Naive thymus-derived CD4-positive, alpha-beta T cell (primary cell): ENCODE data around the gene USP6NL. TPM values are rescaled to one million over a fixed set of nuclear protein-coding genes. Genes with fewer than 3 reads are reported as not detected.

Experiments
- ATAC-seq: fragments of 150-1000 bp; cut with Tn5 transposase; 2 replicates; pipeline ENCODE4 v1.10.0; 2021; ENCODE audit warnings: mild to moderate bottlenecking, moderate library complexity
- CTCF ChIA-PET: fragments of 350-600 bp; sonication (Branson Sonifier 250); formaldehyde crosslinking; loops from one replicate; lab custom pipeline; 2021; ENCODE audit warnings: antibody characterized with exemption; lab: Charles Lee
- POLR2A ChIA-PET: fragments of 350-600 bp; sonication (Branson Sonifier 250); formaldehyde crosslinking; loops from one replicate; lab custom pipeline; 2021; ENCODE audit warnings: antibody characterized with exemption, inconsistent platforms; lab: Charles Lee
- DNase-seq, 9 donors: peaks; one replicate each; pipeline versions ENCODE4 v3.0.0 to v3.0.0-alpha.2; 2020 to 2022; ENCODE audit warnings: mixed read lengths in 1 of 9
- H3K27ac ChIP-seq: one replicate; pipeline ENCODE4 v1.7.0; 2013; ENCODE audit warnings: mild to moderate bottlenecking, low read depth, low read length, moderate library complexity
- H3K27me3 ChIP-seq, 2 donors: one replicate each; pipeline ENCODE4 v1.7.0; 2013; ENCODE audit warnings: low read length in 2 of 2, mild to moderate bottlenecking in 2 of 2, moderate library complexity in 2 of 2; ENCODE audit not compliant: control insufficient read depth in 2 of 2, insufficient read depth in 2 of 2
- H3K36me3 ChIP-seq, 3 experiments: 1 replicate in 2 of 3; 2 replicates in 1 of 3; pipeline ENCODE4 v1.7.0; 2013; ENCODE audit warnings: low read length in 3 of 3, mild to moderate bottlenecking in 3 of 3, moderate library complexity in 1 of 3; ENCODE audit not compliant: insufficient read depth in 3 of 3, control insufficient read depth in 2 of 3
- H3K4me1 ChIP-seq, 2 donors: one replicate each; pipeline ENCODE4 v1.7.0; 2013; ENCODE audit warnings: low read length in 2 of 2, mild to moderate bottlenecking in 2 of 2, moderate library complexity in 1 of 2; ENCODE audit not compliant: control insufficient read depth in 2 of 2, insufficient read depth in 2 of 2
- H3K4me3 ChIP-seq: 2 replicates; pipeline ENCODE4 v1.7.0; 2013; ENCODE audit warnings: mild to moderate bottlenecking, low read length
- H3K9me3 ChIP-seq, 3 experiments: 1 replicate in 2 of 3; 2 replicates in 1 of 3; pipeline ENCODE4 v1.7.0; 2013; ENCODE audit warnings: low read length in 3 of 3; ENCODE audit not compliant: control insufficient read depth in 2 of 3
- H3K27ac Mint-ChIP-seq, 9 donors: one replicate each; pipeline ENCODE4 v1.8.0; 2020 to 2022; ENCODE audit warnings: mixed read lengths in 9 of 9, mild to moderate bottlenecking in 8 of 9, moderate library complexity in 5 of 9, inconsistent platforms in 2 of 9
- H3K27me3 Mint-ChIP-seq, 5 donors: one replicate each; pipeline ENCODE4 v1.8.0; 2021 to 2022; ENCODE audit warnings: mixed read lengths in 5 of 5, mild to moderate bottlenecking in 1 of 5
- H3K36me3 Mint-ChIP-seq, 5 donors: one replicate each; pipeline ENCODE4 v1.8.0; 2020 to 2022; ENCODE audit warnings: mixed read lengths in 5 of 5, mild to moderate bottlenecking in 3 of 5, inconsistent platforms in 1 of 5
- H3K4me1 Mint-ChIP-seq, 7 donors: one replicate each; pipeline ENCODE4 v1.8.0; 2020 to 2022; ENCODE audit warnings: mixed read lengths in 7 of 7, mild to moderate bottlenecking in 3 of 7, inconsistent platforms in 1 of 7
- H3K4me3 Mint-ChIP-seq, 10 donors: one replicate each; pipeline ENCODE4 v1.8.0; 2020 to 2022; ENCODE audit warnings: mild to moderate bottlenecking in 10 of 10, mixed read lengths in 10 of 10, moderate library complexity in 6 of 10, inconsistent platforms in 2 of 10
- H3K9me3 Mint-ChIP-seq, 11 donors: one replicate each; pipeline ENCODE4 v1.8.0; 2020 to 2022; ENCODE audit warnings: mixed read lengths in 11 of 11, mild to moderate bottlenecking in 4 of 11, inconsistent platforms in 1 of 11, moderate library complexity in 1 of 11
- intact Hi-C, 2 donors: fragments of 100-400 bp; cut with micrococcal nuclease; formaldehyde crosslinking; loops; one replicate each; pipeline ENCODE4 v1.15.1; 2023
- polyA plus RNA-seq, 2 donors: library from polyadenylated mRNA; unstranded; fragments of 300-500 nt; fragmentation: Illumina TruSeq; gene quantifications; one replicate each; pipeline ENCODE4 v1.2.3, GENCODE V29; 2021
- total RNA-seq, 6 experiments: library from RNA in 5 of 6; stranded (reverse) in 5 of 6; gene quantifications; 1 replicate in 5 of 6; 2 replicates in 1 of 6; pipeline ENCODE4 v1.2.3 and lab custom pipeline; 2021 to 2026

The USP6NL gene
- total and polyA plus RNA-seq, 7 experiments from 2014 or later = 0.70 to 6.6 (median 4.6) TPM

- H3K9me3 Mint-ChIP-seq = peaks cover 0 to 2% (median 0%) of the 10 kb centered on the region in 11 donors
- no peak overlapping the region for H3K4me3 Mint-ChIP-seq
- H3K27ac ChIP-seq = no peak overlapping the region
- H3K27ac Mint-ChIP-seq = no peak overlapping the region
- intact Hi-C loops = no loop called here
- no peak overlapping the region for H3K4me3 ChIP-seq
- H3K36me3 Mint-ChIP-seq = no peaks in the 10 kb centered on the region
- CTCF ChIA-PET = interaction anchor here (0.8 kb wide), 1 partner anchor 15 kb away, joined by 3 read pairs; no protein-coding TSS in a partner anchor
- POLR2A ChIA-PET = no interaction called here
- ATAC-seq (no peak), DNase-seq (no peak)
- peaks cover 0 to 11% (median 9%) of the 10 kb centered on the region in 5 donors for H3K27me3 Mint-ChIP-seq
- no peaks in the 10 kb centered on the region for H3K4me1 ChIP-seq
- no peaks in the 10 kb centered on the region for H3K27me3 ChIP-seq
- H3K36me3 ChIP-seq = no peaks in the 10 kb centered on the region
- H3K4me1 Mint-ChIP-seq = peaks cover 0 to 7% (median 0%) of the 10 kb centered on the region in 7 donors
- H3K9me3 ChIP-seq = no peaks in the 10 kb centered on the region
These were observed 35.0 kb upstream of the USP6NL start for GRCh38 chr10:11646450-11646849.

- H3K27ac Mint-ChIP-seq = no peak overlapping the region
- POLR2A ChIA-PET = no interaction called here
- Histone ChIP-seq H3K27ac (no peak overlapping the region), H3K9me3 (no peaks in the 10 kb centered on the region), H3K4me3 (no peak overlapping the region), H3K36me3 (no peaks in the 10 kb centered on the region), H3K4me1 (no peaks in the 10 kb centered on the region), H3K27me3 (no peaks in the 10 kb centered on the region)
- DNase-seq (no peak), ATAC-seq (no peak)
- H3K36me3 Mint-ChIP-seq = no peaks in the 10 kb centered on the region
- CTCF ChIA-PET = no interaction called here
- H3K9me3 Mint-ChIP-seq = peaks cover 0 to 2% (median 0%) of the 10 kb centered on the region in 11 donors
- no peak overlapping the region for H3K4me3 Mint-ChIP-seq
- intact Hi-C loops = no loop called here
- peaks cover 0 to 25% (median 11%) of the 10 kb centered on the region in 5 donors for H3K27me3 Mint-ChIP-seq
- peaks cover 0 to 5% (median 0%) of the 10 kb centered on the region in 7 donors for H3K4me1 Mint-ChIP-seq
These were observed 31.6 kb upstream of the USP6NL start for GRCh38 chr10:11643039-11643438.

GRCh38 chr10:11642566-11642965 lies 31.1 kb upstream of the USP6NL start:
- Histone ChIP-seq H3K27ac (no peak overlapping the region), H3K27me3 (no peaks in the 10 kb centered on the region), H3K36me3 (no peaks in the 10 kb centered on the region), H3K4me3 (no peak overlapping the region), H3K4me1 (no peaks in the 10 kb centered on the region), H3K9me3 (no peaks in the 10 kb centered on the region)
- POLR2A ChIA-PET = interaction anchor here (0.9 kb wide), 1 partner anchor 11 kb away, joined by 3 read pairs; no protein-coding TSS in a partner anchor
- H3K27ac Mint-ChIP-seq = no peak overlapping the region
- no peak overlapping the region for H3K4me3 Mint-ChIP-seq
- DNase-seq (no peak), ATAC-seq (no peak)
- H3K4me1 Mint-ChIP-seq = peaks cover 0 to 5% (median 0%) of the 10 kb centered on the region in 7 donors
- intact Hi-C loops = no loop called here
- H3K9me3 Mint-ChIP-seq = peaks cover 0 to 2% (median 0%) of the 10 kb centered on the region in 11 donors
- CTCF ChIA-PET = no interaction called here
- peaks cover 0 to 29% (median 11%) of the 10 kb centered on the region in 5 donors for H3K27me3 Mint-ChIP-seq
- no peaks in the 10 kb centered on the region for H3K36me3 Mint-ChIP-seq

- Mint-ChIP-seq H3K4me1 (peaks cover 0 to 5% (median 0%) of the 10 kb centered on the region in 7 donors), H3K9me3 (peaks cover 0 to 2% (median 0%) of the 10 kb centered on the region in 11 donors), H3K4me3 (peak overlapping the region in 1 of 10 donors; percentile 2), H3K36me3 (no peaks in the 10 kb centered on the region), H3K27me3 (peaks cover 0 to 49% (median 11%) of the 10 kb centered on the region in 5 donors), H3K27ac (peak overlapping the region in 1 of 9 donors; percentile 70)
- no peak overlapping the region for H3K27ac ChIP-seq
- no peaks in the 10 kb centered on the region for H3K9me3 ChIP-seq
- H3K4me3 ChIP-seq = no peak overlapping the region
- H3K36me3 ChIP-seq = no peaks in the 10 kb centered on the region
- ATAC-seq (no peak), DNase-seq (no peak)
- POLR2A ChIA-PET = no interaction called here
- CTCF ChIA-PET = no interaction called here
- intact Hi-C loops = no loop called here
- H3K27me3 ChIP-seq = no peaks in the 10 kb centered on the region
- no peaks in the 10 kb centered on the region for H3K4me1 ChIP-seq
These were observed 28.7 kb upstream of the USP6NL start for GRCh38 chr10:11639849-11640764.

- ATAC-seq (no peak), DNase-seq (no peak)
- Histone ChIP-seq H3K27me3 (no peaks in the 10 kb centered on the region), H3K36me3 (no peaks in the 10 kb centered on the region), H3K4me1 (no peaks in the 10 kb centered on the region), H3K27ac (no peak overlapping the region), H3K4me3 (no peak overlapping the region), H3K9me3 (no peaks in the 10 kb centered on the region)
- POLR2A ChIA-PET = no interaction called here
- no peak overlapping the region for H3K27ac Mint-ChIP-seq
- H3K4me3 Mint-ChIP-seq = no peak overlapping the region
- CTCF ChIA-PET = no interaction called here
- intact Hi-C loops = no loop called here
- peaks cover 0 to 2% (median 0%) of the 10 kb centered on the region in 11 donors for H3K9me3 Mint-ChIP-seq
- peaks cover 0 to 52% (median 11%) of the 10 kb centered on the region in 5 donors for H3K27me3 Mint-ChIP-seq
- H3K36me3 Mint-ChIP-seq = no peaks in the 10 kb centered on the region
- peaks cover 0 to 5% (median 0%) of the 10 kb centered on the region in 7 donors for H3K4me1 Mint-ChIP-seq
These were observed 27.9 kb upstream of the USP6NL start for GRCh38 chr10:11639362-11639761.

GRCh38 chr10:11638055-11638698 lies 26.7 kb upstream of the USP6NL start:
- no peaks in the 10 kb centered on the region for H3K36me3 Mint-ChIP-seq
- peaks cover 0 to 59% (median 5%) of the 10 kb centered on the region in 5 donors for H3K27me3 Mint-ChIP-seq
- no peaks in the 10 kb centered on the region for H3K9me3 ChIP-seq
- DNase-seq = no peak
- no peak overlapping the region for H3K27ac ChIP-seq
- intact Hi-C loops = no loop called here
- no peak overlapping the region for H3K4me3 Mint-ChIP-seq
- CTCF ChIA-PET = no interaction called here
- H3K27me3 ChIP-seq = no peaks in the 10 kb centered on the region
- no peaks in the 10 kb centered on the region for H3K36me3 ChIP-seq
- no peak for ATAC-seq
- no peak overlapping the region for H3K4me3 ChIP-seq
- POLR2A ChIA-PET = interaction anchor here (0.6 kb wide), 1 partner anchor 8 kb away, joined by 3 read pairs; no protein-coding TSS in a partner anchor
- no peak overlapping the region for H3K27ac Mint-ChIP-seq
- H3K4me1 ChIP-seq = no peaks in the 10 kb centered on the region
- H3K9me3 Mint-ChIP-seq = peaks cover 0 to 5% (median 0%) of the 10 kb centered on the region in 11 donors
- H3K4me1 Mint-ChIP-seq = peaks cover 0 to 6% (median 1%) of the 10 kb centered on the region in 7 donors
